B cell (primary cell): Measurements from ENCODE around the gene CHST9. TPM values are rescaled to one million over a fixed set of nuclear protein-coding genes. Genes with fewer than 3 reads are reported as not detected.

Experiments used
- ATAC-seq: fragments of 200-7000 bp; cut with Tn5 transposase; one replicate; pipeline ENCODE4 v1.10.0; 2021; ENCODE audit warnings: low read depth, mild to moderate bottlenecking, moderate number of reproducible peaks, moderate library complexity
- CTCF ChIA-PET: fragments of 350-600 bp; sonication (Branson Sonifier 250); formaldehyde crosslinking; loops from one replicate; lab custom pipeline; 2021; ENCODE audit warnings: antibody characterized with exemption, inconsistent platforms; lab: Charles Lee
- POLR2A ChIA-PET: fragments of 350-600 bp; sonication (Branson Sonifier 250); formaldehyde crosslinking; loops from one replicate; lab custom pipeline; 2021; ENCODE audit warnings: antibody characterized with exemption; lab: Charles Lee
- DNase-seq: peaks from one replicate; pipeline ENCODE4 v3.0.0; 2013
- H2AFZ ChIP-seq: 2 replicates; pipeline ENCODE4 v1.6.1; 2012; ENCODE audit warnings: mild to moderate bottlenecking, low read depth, low read length; ENCODE audit not compliant: insufficient read depth, poor library complexity, severe bottlenecking
- H3K27ac ChIP-seq, 2 donors: 1 replicate in 1 of 2; 2 replicates in 1 of 2; pipeline ENCODE4 v1.5.1; 2012 to 2013; ENCODE audit warnings: low read length in 2 of 2, mild to moderate bottlenecking in 2 of 2, moderate library complexity in 1 of 2
- H3K27me3 ChIP-seq, 4 experiments: fragments of 200-600 bp in 1 of 4; sonication (generic) in 1 of 4; replicated peaks in 1 of 4; 1 replicate in 2 of 4; 2 replicates in 2 of 4; pipeline versions ENCODE4 v1.6.1 to v1.7.0; 2013 to 2016; ENCODE audit warnings: low read length in 3 of 4, mild to moderate bottlenecking in 2 of 4, mixed read lengths in 1 of 4, moderate library complexity in 1 of 4; ENCODE audit not compliant: insufficient read depth in 4 of 4, control insufficient read depth in 3 of 4; ENCODE audit errors: control extremely low read depth in 1 of 4
- H3K36me3 ChIP-seq, 2 experiments: replicated peaks in 1 of 2; 1 replicate in 1 of 2; 2 replicates in 1 of 2; pipeline versions ENCODE4 v1.6.1 to v1.7.1; 2013; ENCODE audit warnings: low read length in 1 of 2; ENCODE audit not compliant: insufficient read depth in 2 of 2, control insufficient read depth in 1 of 2; ENCODE audit errors: control extremely low read depth in 1 of 2, extremely low read depth in 1 of 2
- H3K4me1 ChIP-seq, 2 donors: fragments of 200-600 bp in 1 of 2; sonication (generic) in 1 of 2; 1 replicate in 1 of 2; 2 replicates in 1 of 2; pipeline versions ENCODE4 v1.5.1 to v1.6.1; 2013 to 2017; ENCODE audit warnings: low read length in 2 of 2; ENCODE audit not compliant: control insufficient read depth in 2 of 2, insufficient read depth in 2 of 2
- H3K4me2 ChIP-seq: replicated peaks from 2 replicates; pipeline ENCODE3; 2012; ENCODE audit warnings: mild to moderate bottlenecking, low read depth, low read length; ENCODE audit not compliant: poor library complexity, severe bottlenecking
- H3K4me3 ChIP-seq, 5 experiments: fragments of 200-600 bp in 1 of 5; sonication (generic) in 1 of 5; 1 replicate in 3 of 5; 2 replicates in 2 of 5; pipeline versions ENCODE4 v1.5.1 to v1.7.0; 2011 to 2016; ENCODE audit warnings: low read length in 4 of 5, mild to moderate bottlenecking in 4 of 5, low read depth in 2 of 5, control low read depth in 1 of 5, moderate library complexity in 1 of 5; ENCODE audit not compliant: insufficient read depth in 1 of 5; ENCODE audit errors: control extremely low read depth in 1 of 5, extremely low read depth in 1 of 5
- H3K79me2 ChIP-seq: fragments of 200-600 bp; sonication (generic); one replicate; pipeline ENCODE4 v1.6.0; 2016; ENCODE audit warnings: low read length; ENCODE audit not compliant: control insufficient read depth, insufficient read depth
- H3K9ac ChIP-seq: fragments of 200-600 bp; sonication (generic); 2 replicates; pipeline ENCODE4 v1.6.1; 2017; ENCODE audit warnings: mild to moderate bottlenecking, low read length, moderate library complexity
- H3K9me3 ChIP-seq, 3 donors: one replicate each; pipeline versions ENCODE4 v1.6.1 to v1.7.1; 2013; ENCODE audit warnings: low read length in 2 of 3; ENCODE audit not compliant: control insufficient read depth in 2 of 3, insufficient read depth in 1 of 3; ENCODE audit errors: control extremely low read depth in 1 of 3
- H4K20me1 ChIP-seq: 2 replicates; pipeline ENCODE4 v1.6.0; 2012; ENCODE audit warnings: mild to moderate bottlenecking, low read length; ENCODE audit not compliant: insufficient read depth, control insufficient read depth, poor library complexity, severe bottlenecking
- H3K27ac Mint-ChIP-seq: one replicate; pipeline ENCODE4 v1.8.0; 2021; ENCODE audit warnings: mixed read lengths
- H3K27me3 Mint-ChIP-seq: one replicate; pipeline ENCODE4 v1.8.0; 2021; ENCODE audit warnings: mixed read lengths
- H3K4me1 Mint-ChIP-seq: one replicate; pipeline ENCODE4 v1.8.0; 2021; ENCODE audit warnings: mixed read lengths
- H3K4me3 Mint-ChIP-seq: one replicate; pipeline ENCODE4 v1.8.0; 2021; ENCODE audit warnings: mixed read lengths
- H3K9me3 Mint-ChIP-seq: one replicate; pipeline ENCODE4 v1.8.0; 2022; ENCODE audit warnings: mixed read lengths; ENCODE audit not compliant: insufficient read depth
- CTCF ChIP-seq: fragments of 200-600 bp; IDR thresholded peaks from one replicate; pipeline ENCODE4 v1.8.0; 2022; ENCODE audit warnings: antibody characterized with exemption, mild to moderate bottlenecking
- EZH2 ChIP-seq: IDR thresholded peaks from 2 replicates; pipeline ENCODE4 v1.6.1; 2012; ENCODE audit warnings: borderline replicate concordance, low read depth, mild to moderate bottlenecking, moderate library complexity, low read length; ENCODE audit not compliant: insufficient read depth, poor library complexity, severe bottlenecking
- WGBS: methylation state at CpG from one replicate; pipeline ENCODE4 v1.1.5; 2013; ENCODE audit warnings: missing lambda C conversion rate; ENCODE audit not compliant: insufficient coverage; 5-methylcytosine and 5-hydroxymethylcytosine counted together
- intact Hi-C: fragments of 100-400 bp; cut with micrococcal nuclease; formaldehyde crosslinking; loops from one replicate; pipeline ENCODE4 v1.10.0; 2022
- polyA plus RNA-seq: library from polyadenylated mRNA; depleted of rRNA; stranded (reverse); fragments of >200 nt; gene quantifications from 2 replicates; pipeline ENCODE4 v1.2.3, GENCODE V29; 2012
- total RNA-seq, 2 donors: library from RNA; stranded (reverse); fragments of 120-200 nt in 1 of 2; gene quantifications; 1 replicate in 1 of 2; 2 replicates in 1 of 2; pipeline versions ENCODE4 v1.2.3 to v1.2.4, GENCODE V29; 2013 to 2022

CHST9 gene
- total and polyA plus RNA-seq, 2 donors (not counting 1 experiment from before 2014, with no cell fraction given): not detected

- no peaks in the 10 kb centered on the region for H4K20me1 ChIP-seq
- no peaks in the 10 kb centered on the region for H3K4me1 Mint-ChIP-seq
- no peaks in the 10 kb centered on the region for H3K4me1 ChIP-seq
- no peaks in the 10 kb centered on the region for H3K79me2 ChIP-seq
- WGBS: 44% methylated on average over 1 of the region's 3 CpGs
- H3K27me3 Mint-ChIP-seq: no peaks in the 10 kb centered on the region
- no peak overlapping the region for H3K27ac ChIP-seq
- TF ChIP-seq EZH2 (no peak), CTCF (no peak)
- ChIA-PET CTCF (no interaction called here), POLR2A (no interaction called here)
- H3K9me3 ChIP-seq: no peaks in the 10 kb centered on the region
- H2AFZ ChIP-seq: no peak overlapping the region
- no peak overlapping the region for H3K4me3 ChIP-seq
- no peak for DNase-seq
- intact Hi-C loops: no loop called here
- H3K27me3 ChIP-seq: no peaks in the 10 kb centered on the region
- no peak overlapping the region for H3K9ac ChIP-seq
- no peaks in the 10 kb centered on the region for H3K36me3 ChIP-seq
- H3K27ac Mint-ChIP-seq: no peak overlapping the region
- no peak overlapping the region for H3K4me3 Mint-ChIP-seq
- no peak overlapping the region for H3K4me2 ChIP-seq
- no peak for ATAC-seq
- peaks cover 2% of the 10 kb centered on the region for H3K9me3 Mint-ChIP-seq
These were observed 276.2 kb downstream of the CHST9 start for GRCh38 chr18:26908906-26909305.

GRCh38 chr18:26902291-26902690, 282.8 kb downstream of the CHST9 start:
- Mint-ChIP-seq H3K4me3 (no peak overlapping the region), H3K4me1 (no peaks in the 10 kb centered on the region), H3K27me3 (no peaks in the 10 kb centered on the region), H3K27ac (no peak overlapping the region), H3K9me3 (peaks cover 2% of the 10 kb centered on the region)
- Histone ChIP-seq H3K9ac (no peak overlapping the region), H2AFZ (no peak overlapping the region), H3K4me2 (no peak overlapping the region), H3K9me3 (peaks cover 0 to 7% (median 0%) of the 10 kb centered on the region in 3 donors), H3K79me2 (no peaks in the 10 kb centered on the region), H3K27ac (no peak overlapping the region), H4K20me1 (no peaks in the 10 kb centered on the region), H3K4me3 (no peak overlapping the region), H3K4me1 (no peaks in the 10 kb centered on the region), H3K36me3 (no peaks in the 10 kb centered on the region), H3K27me3 (no peaks in the 10 kb centered on the region)
- WGBS: 95% methylated on average over 5 of the region's 5 CpGs
- ChIA-PET POLR2A (no interaction called here), CTCF (no interaction called here)
- intact Hi-C loops: no loop called here
- no peak for DNase-seq
- TF ChIP-seq EZH2 (no peak), CTCF (no peak)
- ATAC-seq: no peak
